SU-DHL-6 (cell line): ENCODE data around the gene PTPRE.

ENCODE experiments used
- EZH2phosphoT487 ChIP-seq: fragments of 200-600 bp; sonication (generic), shearing (Covaris generic); conservative IDR thresholded peaks from 2 replicates; pipeline ENCODE4 v1.6.1; 2018; ENCODE audit warnings: mild to moderate bottlenecking, antibody characterized with exemption, low read length, moderate library complexity, mixed read lengths
- TF ChIP-seq, protein P1 (sequence below): fragments of 200-600 bp; sonication (generic); IDR thresholded peaks from one replicate; pipeline ENCODE4 v1.5.1; 2017; ENCODE audit warnings: antibody characterized with exemption, mild to moderate bottlenecking, low read length, moderate library complexity; ENCODE audit not compliant: insufficient read depth, poor library complexity, severe bottlenecking

DNA sequence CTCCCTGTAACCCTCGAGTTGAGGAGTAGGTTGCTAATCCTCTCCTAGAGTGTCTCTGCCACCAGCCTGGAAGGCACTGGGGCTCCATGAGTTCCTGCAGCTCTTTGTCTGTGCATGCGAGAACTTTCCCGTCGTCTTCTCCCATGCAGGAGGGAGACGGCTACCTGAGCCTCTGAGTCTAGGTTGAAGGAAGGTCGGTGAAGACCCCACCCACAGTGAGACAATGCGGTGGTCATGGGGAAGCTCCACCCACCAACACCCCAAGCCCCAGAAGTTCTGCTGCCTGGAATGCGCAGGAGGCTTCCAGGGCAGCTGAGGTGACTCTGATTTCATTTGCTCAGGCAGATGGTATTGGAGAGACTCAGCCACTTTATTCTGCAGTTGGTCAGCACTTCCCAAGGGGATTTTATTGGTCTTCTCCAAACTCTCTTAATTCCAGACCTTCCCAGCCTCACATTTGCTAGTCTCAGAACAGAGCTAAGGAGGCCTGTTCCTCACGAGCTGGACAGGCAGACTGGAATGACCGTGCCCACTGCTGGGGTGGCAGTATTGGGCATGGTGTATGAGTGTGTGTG is 36.5 kb downstream of the PTPRE start:
- TF ChIP-seq, protein P1, sequence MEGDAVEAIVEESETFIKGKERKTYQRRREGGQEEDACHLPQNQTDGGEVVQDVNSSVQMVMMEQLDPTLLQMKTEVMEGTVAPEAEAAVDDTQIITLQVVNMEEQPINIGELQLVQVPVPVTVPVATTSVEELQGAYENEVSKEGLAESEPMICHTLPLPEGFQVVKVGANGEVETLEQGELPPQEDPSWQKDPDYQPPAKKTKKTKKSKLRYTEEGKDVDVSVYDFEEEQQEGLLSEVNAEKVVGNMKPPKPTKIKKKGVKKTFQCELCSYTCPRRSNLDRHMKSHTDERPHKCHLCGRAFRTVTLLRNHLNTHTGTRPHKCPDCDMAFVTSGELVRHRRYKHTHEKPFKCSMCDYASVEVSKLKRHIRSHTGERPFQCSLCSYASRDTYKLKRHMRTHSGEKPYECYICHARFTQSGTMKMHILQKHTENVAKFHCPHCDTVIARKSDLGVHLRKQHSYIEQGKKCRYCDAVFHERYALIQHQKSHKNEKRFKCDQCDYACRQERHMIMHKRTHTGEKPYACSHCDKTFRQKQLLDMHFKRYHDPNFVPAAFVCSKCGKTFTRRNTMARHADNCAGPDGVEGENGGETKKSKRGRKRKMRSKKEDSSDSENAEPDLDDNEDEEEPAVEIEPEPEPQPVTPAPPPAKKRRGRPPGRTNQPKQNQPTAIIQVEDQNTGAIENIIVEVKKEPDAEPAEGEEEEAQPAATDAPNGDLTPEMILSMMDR: no peak
- no peak for TF ChIP-seq EZH2phosphoT487
